HepG2 (cell line): ENCODE measurements around the gene ARL10. TPM values are rescaled to one million over a fixed set of nuclear protein-coding genes. Genes with fewer than 3 reads are reported as not detected.

ENCODE experiments used
- ATAC-seq: fragments of 200-7000 bp; cut with Tn5 transposase; 3 replicates; pipeline ENCODE4 v1.9.1; 2020; ENCODE audit warnings: mild to moderate bottlenecking, moderate library complexity
- BruUV-seq: library from RNA; stranded (reverse); fragments of 400-500 nt; replicated peaks from 2 replicates; lab custom pipeline; 2021; lab: Mats Ljungman, UMichigan
- CTCF ChIA-PET: fragments of 300-600 bp; formaldehyde crosslinking; extraction: SDS; loops from one replicate; lab custom pipeline; 2021; ENCODE audit warnings: low total read pairs, inconsistent platforms, low intra/inter-chr PET ratio; lab: Yijun Ruan, JAX
- POLR2A ChIA-PET: fragments of 350-600 bp; sonication (Branson Sonifier 250); formaldehyde crosslinking; loops from one replicate; lab custom pipeline; 2020; ENCODE audit warnings: antibody characterized with exemption, inconsistent platforms; lab: Yijun Ruan, JAX
- DNase-seq: peaks from one replicate; pipeline ENCODE4 v3.0.0-alpha.2; 2015; ENCODE audit warnings: low spot score
- FAIRE-seq: peaks from 3 replicates; lab custom pipeline; 2011; peaks lifted over from hg19 to GRCh38; lab: Jason Lieb, UNC
- H2AFZ ChIP-seq: one replicate; pipeline ENCODE4 v1.6.1; 2011; ENCODE audit warnings: low read length, inconsistent platforms
- H3K27ac ChIP-seq: fragments of 300-600 bp; 3 replicates; pipeline ENCODE4 v1.8.0; 2011; ENCODE audit warnings: mixed run types, mild to moderate bottlenecking, mixed read lengths, low read length, inconsistent platforms; ENCODE audit not compliant: insufficient read depth; ENCODE audit errors: extremely low read length
- H3K27me3 ChIP-seq, 2 experiments: fragments of 200-600 bp in 1 of 2; 2 replicates in 1 of 2; 3 replicates in 1 of 2; pipeline versions ENCODE4 v1.6.0 to v1.8.0; 2011; ENCODE audit warnings: low read length in 2 of 2, mild to moderate bottlenecking in 2 of 2, moderate library complexity in 2 of 2, inconsistent platforms in 1 of 2; ENCODE audit not compliant: insufficient read depth in 2 of 2, control insufficient read depth in 1 of 2
- H3K36me3 ChIP-seq, 2 experiments: fragments of 200-600 bp in 1 of 2; replicated peaks in 1 of 2; 2 replicates in 1 of 2; 3 replicates in 1 of 2; pipeline versions ENCODE4 v1.5.1 to v1.8.0; 2011; ENCODE audit warnings: low read length in 2 of 2, inconsistent platforms in 1 of 2; ENCODE audit not compliant: insufficient read depth in 2 of 2, control insufficient read depth in 1 of 2
- H3K4me1 ChIP-seq: 2 replicates; pipeline ENCODE4 v1.5.1; 2012; ENCODE audit warnings: low read length, inconsistent platforms; ENCODE audit not compliant: insufficient read depth
- H3K4me2 ChIP-seq: 2 replicates; pipeline ENCODE4 v1.6.0; 2011; ENCODE audit warnings: low read depth, low read length, inconsistent platforms
- H3K4me3 ChIP-seq, 3 experiments: fragments of 200-600 bp in 1 of 3; sonication (generic), shearing (Covaris generic) in 1 of 3; replicated peaks in 1 of 3; 2 replicates each; pipeline ENCODE4 v1.5.1; 2011 to 2016; ENCODE audit warnings: low read length in 3 of 3, inconsistent platforms in 2 of 3, low read depth in 2 of 3, mild to moderate bottlenecking in 2 of 3, control low read depth in 1 of 3, mixed read lengths in 1 of 3; ENCODE audit not compliant: insufficient read depth in 1 of 3
- H3K79me2 ChIP-seq: one replicate; pipeline ENCODE4 v1.6.1; 2011; ENCODE audit warnings: low read length, inconsistent platforms; ENCODE audit not compliant: insufficient read depth
- H3K9ac ChIP-seq: 2 replicates; pipeline ENCODE4 v1.6.0; 2011; ENCODE audit warnings: mild to moderate bottlenecking, low read depth, low read length, inconsistent platforms; ENCODE audit not compliant: insufficient read depth
- H3K9me3 ChIP-seq: 2 replicates; pipeline ENCODE4 v1.5.1; 2012; ENCODE audit warnings: mild to moderate bottlenecking, low read length
- H4K20me1 ChIP-seq: 2 replicates; pipeline ENCODE4 v1.6.0; 2011; ENCODE audit warnings: inconsistent platforms, mild to moderate bottlenecking, low read length, moderate library complexity; ENCODE audit not compliant: insufficient read depth
- AHR ChIP-seq: IDR thresholded peaks from 2 replicates; pipeline ENCODE4 v1.6.1; 2018; ENCODE audit warnings: missing genetic modification reagents, missing compliant biosample characterization
- ATAD3A ChIP-seq: sonication (generic); formaldehyde crosslinking; IDR thresholded peaks from 2 replicates; pipeline ENCODE4 v1.4.0; 2020; ENCODE audit warnings: missing genetic modification reagents
- CAMTA2 ChIP-seq: sonication (generic); formaldehyde crosslinking; IDR thresholded peaks from 2 replicates; pipeline ENCODE4 v1.4.0; 2020; ENCODE audit warnings: mild to moderate bottlenecking, missing genetic modification reagents, borderline replicate concordance
- ELF3 ChIP-seq: IDR thresholded peaks from 2 replicates; pipeline ENCODE4 v1.6.1; 2016; ENCODE audit warnings: missing genetic modification reagents, missing compliant biosample characterization
- HMGA1 ChIP-seq: sonication (generic); formaldehyde crosslinking; conservative IDR thresholded peaks from 2 replicates; pipeline ENCODE4 v1.4.0; 2020; ENCODE audit warnings: missing genetic modification reagents
- HNRNPL ChIP-seq: fragments of 200-400 bp; formaldehyde crosslinking; IDR thresholded peaks from 2 replicates; pipeline ENCODE4 v1.6.1; 2017; ENCODE audit warnings: mild to moderate bottlenecking, low read depth, low read length
- KLF11 ChIP-seq: IDR thresholded peaks from 2 replicates; pipeline ENCODE4 v1.6.1; 2016; ENCODE audit warnings: missing compliant biosample characterization
- KLF13 ChIP-seq: sonication (generic); formaldehyde crosslinking; IDR thresholded peaks from 2 replicates; pipeline ENCODE4 v1.4.0; 2020; ENCODE audit warnings: mild to moderate bottlenecking, missing genetic modification reagents
- MTF2 ChIP-seq: sonication (generic); formaldehyde crosslinking; IDR thresholded peaks from 2 replicates; pipeline ENCODE4 v1.5.0; 2020; ENCODE audit warnings: missing genetic modification reagents, borderline replicate concordance
- RARA ChIP-seq: IDR thresholded peaks from 2 replicates; pipeline ENCODE4 v1.6.1; 2016; ENCODE audit warnings: missing genetic modification reagents, missing compliant biosample characterization
- SPEN ChIP-seq: sonication (generic); formaldehyde crosslinking; IDR thresholded peaks from 2 replicates; pipeline ENCODE4 v1.5.1; 2020; ENCODE audit warnings: low read depth, mild to moderate bottlenecking, missing genetic modification reagents
- ZBTB7B ChIP-seq: sonication (generic); formaldehyde crosslinking; IDR thresholded peaks from 2 replicates; pipeline ENCODE4 v1.4.0; 2020; ENCODE audit warnings: missing genetic modification reagents
- ZBTB8A ChIP-seq: sonication (generic); formaldehyde crosslinking; IDR thresholded peaks from 2 replicates; pipeline ENCODE4 v1.4.0; 2020; ENCODE audit warnings: mild to moderate bottlenecking, low read depth, missing genetic modification reagents, borderline replicate concordance
- ZFYVE20 ChIP-seq: sonication (generic); formaldehyde crosslinking; IDR thresholded peaks from 2 replicates; pipeline ENCODE4 v1.8.0; 2023; ENCODE audit warnings: low read depth, mild to moderate bottlenecking, moderate library complexity, missing genetic modification reagents, borderline replicate concordance
- ZMYM3 ChIP-seq: sonication (generic); formaldehyde crosslinking; IDR thresholded peaks from 2 replicates; pipeline ENCODE4 v1.5.1; 2020; ENCODE audit warnings: mild to moderate bottlenecking, missing genetic modification reagents
- ZNF274 ChIP-seq: sonication (generic); formaldehyde crosslinking; IDR thresholded peaks from 2 replicates; pipeline ENCODE4 v1.5.1; 2020; ENCODE audit warnings: mild to moderate bottlenecking, missing genetic modification reagents
- ZSCAN12 ChIP-seq: sonication (generic); formaldehyde crosslinking; IDR thresholded peaks from 2 replicates; pipeline ENCODE4 v1.9.0; 2021; ENCODE audit warnings: mild to moderate bottlenecking, missing genetic modification reagents
- ZSCAN25 ChIP-seq: sonication (generic); formaldehyde crosslinking; IDR thresholded peaks from 2 replicates; pipeline ENCODE4 v1.8.0; 2022; ENCODE audit warnings: mild to moderate bottlenecking, missing genetic modification reagents
- WGBS: methylation state at CpG from one replicate; pipeline ENCODE4 v1.1.6; 2017; ENCODE audit warnings: low lambda C conversion rate; 5-methylcytosine and 5-hydroxymethylcytosine counted together
- in situ Hi-C: cut with HindIII; loops from 2 replicates; pipeline ENCODE4 v1.10.0; 2017; ENCODE audit warnings: low pct_unique_long_range_greater_than_20kb; ENCODE audit not compliant: extremely low pct_ligation_motif_present
- intact Hi-C: fragments of 100-400 bp; cut with micrococcal nuclease; formaldehyde crosslinking; loops from one replicate; pipeline ENCODE4 v1.10.0; 2022; ENCODE audit not compliant: unreplicated experiment
- polyA plus RNA-seq, 8 experiments: library from polyadenylated mRNA; depleted of rRNA in 3 of 8; stranded (reverse) in 7 of 8; unstranded in 1 of 8; fragments of >200 nt; fragmentation: Illumina TruSeq in 4 of 8; extraction: Trizol in 4 of 8; gene quantifications; 2 replicates each; pipeline versions ENCODE4 v1.2.1 to v1.2.3, GENCODE V29; 2011 to 2016; ENCODE audit warnings: low read depth in 4 of 8, missing spikeins in 1 of 8, mixed read lengths in 1 of 8; ENCODE audit not compliant: insufficient read depth in 1 of 8
- total RNA-seq, 5 experiments: library from RNA; depleted of rRNA; stranded (reverse); fragments of >200 nt; fragmentation: Illumina TruSeq; extraction: Trizol; gene quantifications; 2 replicates each; pipeline ENCODE4 v1.2.3, GENCODE V29; 2016; ENCODE audit warnings: low read depth in 1 of 5
- TF ChIP-seq, protein P1 (sequence below): sonication (generic); formaldehyde crosslinking; IDR thresholded peaks from 2 replicates; pipeline ENCODE4 v1.5.0; 2020; ENCODE audit warnings: missing genetic modification reagents
- TF ChIP-seq, protein P2 (sequence below): IDR thresholded peaks from 2 replicates; pipeline ENCODE4 v1.6.1; 2012; ENCODE audit warnings: low read length, improper control_type of control experiment
- TF ChIP-seq, protein P3 (sequence below): sonication (generic); formaldehyde crosslinking; IDR thresholded peaks from 2 replicates; pipeline ENCODE4 v1.4.0; 2020; ENCODE audit warnings: mild to moderate bottlenecking, missing genetic modification reagents

Gene ARL10
- total and polyA plus RNA-seq, 2 of the 13 experiments (the other 11 are each of a cell fraction or from before 2014, with no cell fraction given): 0.18 to 0.50 TPM

DNA sequence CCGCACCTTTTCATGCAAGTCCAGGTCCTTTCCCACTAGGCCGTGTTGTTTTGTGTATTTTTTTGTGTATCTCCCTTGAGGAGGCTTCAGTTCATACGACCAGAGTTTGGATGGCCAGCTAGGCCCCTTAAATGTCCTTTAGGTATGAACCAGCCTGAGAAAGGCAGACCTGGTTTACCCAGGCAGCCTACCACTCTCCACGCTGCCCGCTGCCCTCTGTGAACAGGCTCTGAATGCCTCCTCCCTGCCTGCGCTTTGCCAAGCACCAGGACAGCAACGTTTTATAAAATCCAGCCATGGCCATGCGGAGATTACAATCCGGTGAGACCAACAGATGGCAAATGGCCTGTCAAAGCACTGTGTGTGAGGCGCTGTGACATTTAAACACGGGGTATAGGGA lies 51.7 kb downstream of the ARL10 start (continued):
- TF ChIP-seq, protein P1, sequence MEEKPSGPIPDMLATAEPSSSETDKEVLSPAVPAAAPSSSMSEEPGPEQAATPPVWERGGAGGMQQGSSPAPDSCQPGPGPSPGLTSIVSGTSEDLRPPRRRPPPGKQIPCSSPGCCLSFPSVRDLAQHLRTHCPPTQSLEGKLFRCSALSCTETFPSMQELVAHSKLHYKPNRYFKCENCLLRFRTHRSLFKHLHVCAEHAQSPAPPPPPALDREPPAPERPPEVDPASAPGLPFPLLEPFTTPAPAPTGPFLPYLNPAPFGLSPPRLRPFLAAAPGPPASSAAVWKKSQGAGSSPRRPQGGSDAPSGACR (CRISPR knock-in tag): 0 out of 2 replicates have a peak, but pooled peaks have one; percentile 37
- TF ChIP-seq KLF11 (0 out of 2 replicates have a peak, but pooled peaks have one; percentile 4), MTF2 (CRISPR knock-in tag) (peak; percentile 74; the same call in 1 of the 2 replicates)

DNA sequence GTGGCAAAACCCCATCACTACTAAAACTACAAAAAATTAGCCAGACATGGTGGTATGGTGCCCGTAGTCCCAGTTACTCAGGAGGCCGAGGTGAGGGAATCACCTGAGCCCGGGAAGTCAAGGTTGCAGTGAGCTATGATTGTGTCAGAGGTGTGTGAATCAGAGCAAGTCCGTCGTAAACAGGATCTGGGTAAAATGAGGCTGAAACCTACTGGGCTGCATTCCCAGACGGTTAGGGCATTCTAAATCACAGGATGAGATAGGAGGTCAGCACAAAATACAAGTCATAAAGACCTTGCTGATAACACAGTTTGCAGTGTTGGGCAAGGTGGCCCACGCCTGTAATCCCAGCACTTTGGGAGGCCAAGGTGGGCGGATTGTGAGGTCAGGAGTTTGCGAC lies 53.0 kb downstream of the ARL10 start:
- no TSS peak for BruUV-seq
- FAIRE-seq (peak; percentile 42), ATAC-seq (no peak), DNase-seq (peak; percentile 84)
- peaks cover 32% of the 10 kb centered on the region for H3K4me1 ChIP-seq
- no peak overlapping the region for H3K9ac ChIP-seq
- H4K20me1 ChIP-seq: no peaks in the 10 kb centered on the region
- H3K36me3 ChIP-seq: no peaks in the 10 kb centered on the region
- ChIA-PET CTCF (no interaction called here), POLR2A (interaction anchor here (0.6 to 2.3 kb wide), 3 partner anchors 58 to 119 kb away, joined by 3 to 15 read pairs (median 5); partner anchors contain the start of gene RNF44)
- no peaks in the 10 kb centered on the region for H3K9me3 ChIP-seq
- in situ Hi-C loops: loop anchor here (5.0 to 10.0 kb wide), 2 partner anchors 67 to 119 kb away; partner anchors contain the start of gene RNF44
- intact Hi-C loops: loop anchor here (10.0 kb wide), 1 partner anchor 67 kb away; no protein-coding TSS in a partner anchor
- H3K79me2 ChIP-seq: no peaks in the 10 kb centered on the region
- no peaks in the 10 kb centered on the region for H3K27me3 ChIP-seq
- 0% methylated on average over 9 of the region's 9 CpGs for WGBS
- H3K27ac ChIP-seq: no peak overlapping the region
- H3K4me3 ChIP-seq: no peak overlapping the region; a peak in 1 of 6 replicates
- no peak overlapping the region for H2AFZ ChIP-seq
- peak overlapping the region; percentile 39 for H3K4me2 ChIP-seq
- TF ChIP-seq ZNF274 (CRISPR knock-in tag) (no peak), RARA (CRISPR knock-in tag) (peak; percentile 74), KLF13 (no peak), ZBTB8A (CRISPR knock-in tag) (no peak), HMGA1 (no peak), AHR (CRISPR knock-in tag) (no peak), ZSCAN25 (CRISPR knock-in tag) (no peak), ZSCAN12 (CRISPR knock-in tag) (no peak), CAMTA2 (CRISPR knock-in tag) (no peak), HNRNPL (no peak), ZFYVE20 (CRISPR knock-in tag) (no peak), ATAD3A (CRISPR knock-in tag) (no peak), ELF3 (CRISPR knock-in tag) (no peak), SPEN (no peak), ZMYM3 (CRISPR knock-in tag) (0 out of 2 replicates have a peak, but pooled peaks have one; percentile 26), ZBTB7B (no peak)
- TF ChIP-seq, protein P2, sequence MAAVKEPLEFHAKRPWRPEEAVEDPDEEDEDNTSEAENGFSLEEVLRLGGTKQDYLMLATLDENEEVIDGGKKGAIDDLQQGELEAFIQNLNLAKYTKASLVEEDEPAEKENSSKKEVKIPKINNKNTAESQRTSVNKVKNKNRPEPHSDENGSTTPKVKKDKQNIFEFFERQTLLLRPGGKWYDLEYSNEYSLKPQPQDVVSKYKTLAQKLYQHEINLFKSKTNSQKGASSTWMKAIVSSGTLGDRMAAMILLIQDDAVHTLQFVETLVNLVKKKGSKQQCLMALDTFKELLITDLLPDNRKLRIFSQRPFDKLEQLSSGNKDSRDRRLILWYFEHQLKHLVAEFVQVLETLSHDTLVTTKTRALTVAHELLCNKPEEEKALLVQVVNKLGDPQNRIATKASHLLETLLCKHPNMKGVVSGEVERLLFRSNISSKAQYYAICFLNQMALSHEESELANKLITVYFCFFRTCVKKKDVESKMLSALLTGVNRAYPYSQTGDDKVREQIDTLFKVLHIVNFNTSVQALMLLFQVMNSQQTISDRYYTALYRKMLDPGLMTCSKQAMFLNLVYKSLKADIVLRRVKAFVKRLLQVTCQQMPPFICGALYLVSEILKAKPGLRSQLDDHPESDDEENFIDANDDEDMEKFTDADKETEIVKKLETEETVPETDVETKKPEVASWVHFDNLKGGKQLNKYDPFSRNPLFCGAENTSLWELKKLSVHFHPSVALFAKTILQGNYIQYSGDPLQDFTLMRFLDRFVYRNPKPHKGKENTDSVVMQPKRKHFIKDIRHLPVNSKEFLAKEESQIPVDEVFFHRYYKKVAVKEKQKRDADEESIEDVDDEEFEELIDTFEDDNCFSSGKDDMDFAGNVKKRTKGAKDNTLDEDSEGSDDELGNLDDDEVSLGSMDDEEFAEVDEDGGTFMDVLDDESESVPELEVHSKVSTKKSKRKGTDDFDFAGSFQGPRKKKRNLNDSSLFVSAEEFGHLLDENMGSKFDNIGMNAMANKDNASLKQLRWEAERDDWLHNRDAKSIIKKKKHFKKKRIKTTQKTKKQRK: no peak
- TF ChIP-seq, protein P3, sequence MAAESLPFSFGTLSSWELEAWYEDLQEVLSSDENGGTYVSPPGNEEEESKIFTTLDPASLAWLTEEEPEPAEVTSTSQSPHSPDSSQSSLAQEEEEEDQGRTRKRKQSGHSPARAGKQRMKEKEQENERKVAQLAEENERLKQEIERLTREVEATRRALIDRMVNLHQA (CRISPR knock-in tag): no peak
